Esophagus squamous epithelium (tissue), 5 donors: ENCODE data around the gene IL1B. TPM values are rescaled to one million over a fixed set of nuclear protein-coding genes. Genes with fewer than 3 reads are reported as not detected.
"Not testable (repeated sequence)": the region's sequence is repeated elsewhere in the genome, so short reads cannot be mapped to it uniquely, and the experiment has no call there.

Source experiments
- DNase-seq: peaks from one replicate; lab custom pipeline; 2025; lab: John Stamatoyannopoulos, UW
- H3K27ac ChIP-seq, 4 donors: fragments of 200-600 bp; sonication (generic); one replicate each; pipeline ENCODE4 v1.5.1; 2016 to 2019; ENCODE audit warnings: mild to moderate bottlenecking in 1 of 4
- H3K27me3 ChIP-seq, 4 donors: fragments of 200-600 bp; sonication (generic); 1 replicate in 3 of 4; 2 replicates in 1 of 4; pipeline versions ENCODE4 v1.5.1 to v1.6.0; 2017 to 2021; ENCODE audit warnings: antibody characterized with exemption in 1 of 4
- H3K36me3 ChIP-seq, 3 donors: fragments of 200-600 bp; sonication (generic); one replicate each; pipeline ENCODE4 v1.5.1; 2016 to 2019
- H3K4me1 ChIP-seq, 3 donors: fragments of 200-600 bp; sonication (generic); one replicate each; pipeline ENCODE4 v1.5.1; 2017 to 2019
- H3K4me3 ChIP-seq, 4 donors: fragments of 200-600 bp; sonication (generic); 1 replicate in 3 of 4; 2 replicates in 1 of 4; pipeline ENCODE4 v1.5.1; 2016 to 2019; ENCODE audit warnings: mild to moderate bottlenecking in 2 of 4, moderate library complexity in 1 of 4
- H3K9me3 ChIP-seq, 3 donors: fragments of 200-600 bp; sonication (generic); one replicate each; pipeline ENCODE4 v1.5.1; 2016 to 2019
- CTCF ChIP-seq, 6 experiments: fragments of 450-650 bp in 4 of 6; fragments of 200-600 bp in 2 of 6; sonication (generic) in 2 of 6; IDR thresholded peaks; one replicate each; pipeline ENCODE4 v1.5.1; 2016 to 2019; ENCODE audit warnings: antibody characterized with exemption in 6 of 6, mild to moderate bottlenecking in 4 of 6, moderate library complexity in 4 of 6
- POLR2A ChIP-seq, 4 donors: fragments of 450-650 bp; IDR thresholded peaks; one replicate each; pipeline ENCODE4 v1.6.1; 2017; ENCODE audit warnings: antibody characterized with exemption in 4 of 4, mild to moderate bottlenecking in 4 of 4, moderate library complexity in 3 of 4
- WGBS, 2 donors: methylation state at CpG; one replicate each; pipeline ENCODE4 v1.1.5; 2018; 5-methylcytosine and 5-hydroxymethylcytosine counted together
- intact Hi-C: fragments of 100-400 bp; cut with DNase I; formaldehyde crosslinking; loops from one replicate; pipeline ENCODE4 v1.15.0; 2022
- total RNA-seq, 4 donors: library from RNA; depleted of rRNA; stranded (reverse); fragments of >200 nt; gene quantifications; one replicate each; pipeline ENCODE4 v1.1.0, GENCODE V29; 2016
- donor health status: DM: yes; HTN: yes; CAD: no.

IL1B gene
- total RNA-seq, 4 donors from 2014 or later, result 1.3 to 16.5 (median 4.4) TPM

DNA sequence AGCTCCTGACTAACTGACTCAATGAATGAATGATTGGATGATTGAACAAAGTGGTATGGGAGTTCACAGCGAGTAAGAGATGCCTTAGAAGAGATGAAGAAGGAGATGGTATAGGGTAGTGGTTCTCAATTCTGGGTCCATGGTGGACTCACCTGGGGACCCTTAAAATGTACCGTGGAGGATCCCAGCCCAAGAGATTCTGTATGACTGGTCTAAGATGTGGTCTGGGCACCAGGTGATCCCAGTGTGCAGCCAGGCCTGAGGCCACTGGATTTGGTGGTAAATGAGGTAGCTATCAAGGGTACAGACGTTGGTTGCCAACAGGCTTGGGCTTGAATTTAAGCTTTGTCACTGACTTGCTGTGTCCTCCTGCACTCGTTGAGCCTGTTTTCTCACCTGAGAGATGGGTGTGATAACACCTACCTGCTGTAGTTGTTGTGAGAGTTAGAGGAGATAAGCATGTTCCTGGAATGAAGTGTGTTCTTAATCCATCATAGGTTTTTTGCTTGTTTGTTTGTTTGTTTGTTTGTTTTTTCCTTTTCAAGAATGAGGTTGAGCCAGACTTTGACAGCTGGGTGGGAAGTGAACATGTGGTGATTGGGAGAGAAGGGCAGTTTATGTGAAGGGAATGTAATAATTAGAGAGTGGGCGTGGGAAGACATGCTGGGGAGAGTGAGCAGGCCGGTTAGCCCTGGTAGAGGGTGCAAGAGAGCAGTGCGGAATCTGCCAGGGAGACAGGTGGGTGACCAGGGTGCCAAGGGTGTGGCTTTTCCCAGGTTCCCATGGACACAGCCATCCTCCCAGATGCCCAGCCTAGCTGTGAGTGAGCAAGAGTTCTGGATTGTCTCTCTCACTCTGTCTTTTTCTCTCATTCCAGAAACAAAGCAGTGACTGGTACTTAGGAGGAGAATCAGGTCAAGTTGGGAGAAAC is 31.4 kb upstream of the IL1B start:
- H3K27ac ChIP-seq, result peak overlapping the region in 3 of 4 donors; percentile 64 to 80 (median 76)
- 65 to 74% methylated on average over 7 of the region's 7 CpGs for WGBS, 2 donors
- H3K4me3 ChIP-seq, result no peak overlapping the region
- intact Hi-C loops, result no loop called here
- TF ChIP-seq CTCF (IDR thresholded peaks at IDR 0.05), result no peak
- TF ChIP-seq POLR2A (IDR thresholded peaks at IDR 0.05), result no peak
- H3K4me1 ChIP-seq, result peaks cover 19 to 41% (median 23%) of the 10 kb centered on the region in 3 donors
- H3K27me3 ChIP-seq, result peaks cover 0 to 4% (median 0%) of the 10 kb centered on the region in 4 donors
- H3K9me3 ChIP-seq, result no peaks in the 10 kb centered on the region
- no peak for DNase-seq
- no peaks in the 10 kb centered on the region for H3K36me3 ChIP-seq

DNA sequence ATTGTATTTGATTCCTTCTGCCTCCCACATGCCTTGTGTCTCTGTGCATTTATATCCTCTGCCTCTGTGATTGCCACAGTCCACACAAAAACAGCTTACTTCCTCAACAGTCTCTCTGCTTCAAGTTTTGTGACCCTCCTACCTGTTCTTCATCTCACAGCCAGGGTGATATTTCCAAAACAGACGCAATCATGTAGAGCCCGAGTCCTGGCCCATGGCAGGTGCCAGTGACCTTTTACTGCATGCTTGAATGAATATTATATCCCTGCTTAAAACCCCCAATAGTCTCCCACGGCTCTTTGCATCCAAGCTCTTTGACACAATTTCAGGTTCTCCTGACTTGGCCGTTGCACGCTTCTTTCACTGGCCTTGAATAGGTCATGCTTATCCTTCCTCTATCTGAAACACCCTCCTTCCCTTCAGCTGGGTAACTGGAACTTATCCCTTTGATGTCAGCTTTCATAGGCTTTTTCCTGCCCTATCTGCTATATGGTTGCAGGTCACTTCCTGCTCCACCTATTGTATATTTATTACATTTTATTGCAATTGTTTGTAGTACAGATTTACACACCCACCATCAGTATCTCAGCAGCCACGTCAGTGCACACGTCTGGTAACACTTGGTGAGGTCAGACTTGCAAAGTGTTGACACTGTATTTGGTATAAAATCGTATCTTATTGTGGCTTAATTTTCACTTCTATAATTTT is 29.7 kb upstream of the IL1B start:
- TF ChIP-seq POLR2A (IDR thresholded peaks at IDR 0.05), result no peak
- no peak for TF ChIP-seq CTCF (IDR thresholded peaks at IDR 0.05)
- no peak for DNase-seq
- intact Hi-C loops, result no loop called here
- Histone ChIP-seq H3K36me3 (no peaks in the 10 kb centered on the region), H3K4me3 (no peak overlapping the region), H3K27ac (no peak overlapping the region), H3K4me1 (peaks cover 19 to 41% (median 23%) of the 10 kb centered on the region in 3 donors), H3K9me3 (no peaks in the 10 kb centered on the region), H3K27me3 (peaks cover 0 to 4% (median 0%) of the 10 kb centered on the region in 4 donors)
- WGBS, 2 donors, result 86 to 88% methylated on average over 8 of the region's 8 CpGs

GRCh38 chr2:112864072-112864471 is 27.5 kb upstream of the IL1B start:
- peaks cover 7 to 21% (median 10%) of the 10 kb centered on the region in 3 donors for H3K4me1 ChIP-seq

GRCh38 chr2:112859406-112860183 is 23.0 kb upstream of the IL1B start:
- H3K36me3 ChIP-seq, H3K4me3 ChIP-seq, H3K27me3 ChIP-seq, intact Hi-C loops, H3K27ac ChIP-seq, H3K4me1 ChIP-seq, DNase-seq: not testable (repeated sequence)
- peaks cover 0 to 19% (median 5%) of the 10 kb centered on the region in 3 donors for H3K9me3 ChIP-seq
- WGBS, 2 donors, result 81 to 83% methylated on average over 6 of the region's 6 CpGs

More at GRCh38 chr2:112864072-112864471, 27.5 kb upstream of the IL1B start:
- H3K36me3 ChIP-seq, result no peaks in the 10 kb centered on the region
- H3K27ac ChIP-seq, result no peak overlapping the region
- intact Hi-C loops, result no loop called here
- TF ChIP-seq POLR2A (IDR thresholded peaks at IDR 0.05), result no peak
- TF ChIP-seq CTCF (IDR thresholded peaks at IDR 0.05), result no peak
- no peak for DNase-seq
- no peaks in the 10 kb centered on the region for H3K27me3 ChIP-seq
- H3K9me3 ChIP-seq, result peaks cover 0 to 17% (median 0%) of the 10 kb centered on the region in 3 donors
- 69 to 83% methylated on average over 1 of the region's 1 CpG for WGBS, 2 donors
- H3K4me3 ChIP-seq, result no peak overlapping the region

DNA sequence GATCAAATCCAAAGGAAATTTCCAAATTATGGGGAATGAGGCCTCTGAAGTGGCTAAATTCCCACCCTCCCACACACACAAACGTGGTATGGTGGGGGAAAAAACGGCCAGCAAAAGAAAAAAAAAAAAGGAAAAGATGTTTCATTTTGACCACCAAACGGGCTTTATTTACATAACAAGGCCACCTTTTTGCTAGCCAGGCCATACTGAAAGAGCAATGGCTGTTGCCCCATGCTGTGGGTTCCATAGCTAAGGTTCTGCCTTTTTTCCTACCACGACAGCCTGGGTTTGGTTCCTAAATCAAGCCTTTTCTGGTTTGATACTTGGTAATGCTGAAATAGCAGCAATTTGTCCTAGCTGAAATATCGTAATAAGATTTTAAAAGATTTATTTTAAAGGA is 14.0 kb upstream of the IL1B start:
- Histone ChIP-seq H3K27ac (no peak overlapping the region), H3K36me3 (no peaks in the 10 kb centered on the region), H3K4me3 (no peak overlapping the region), H3K4me1 (no peaks in the 10 kb centered on the region), H3K9me3 (no peaks in the 10 kb centered on the region), H3K27me3 (no peaks in the 10 kb centered on the region)
- intact Hi-C loops, result no loop called here
- 74 to 87% methylated on average over 5 of the region's 5 CpGs for WGBS, 2 donors
- DNase-seq, result no peak
- TF ChIP-seq POLR2A (IDR thresholded peaks at IDR 0.05) (no peak), CTCF (IDR thresholded peaks at IDR 0.05) (no peak)
